Ishikawa (cell line): ENCODE data around the gene CCDC15.

Experiments used
- CEBPB ChIP-seq: IDR thresholded peaks from 2 replicates; pipeline ENCODE4 v1.6.1; 2012
- CREB1 ChIP-seq: IDR thresholded peaks from 2 replicates; pipeline ENCODE4 v1.6.1; 2012; ENCODE audit warnings: low read depth
- EGR1 ChIP-seq: IDR thresholded peaks from 2 replicates; pipeline ENCODE4 v1.6.1; 2012
- EP300 ChIP-seq: IDR thresholded peaks from 2 replicates; pipeline ENCODE4 v1.6.1; 2012; ENCODE audit warnings: borderline replicate concordance
- FOXM1 ChIP-seq: IDR thresholded peaks from 2 replicates; pipeline ENCODE4 v1.6.1; 2012; ENCODE audit warnings: low read depth, borderline replicate concordance
- MAX ChIP-seq: IDR thresholded peaks from 2 replicates; pipeline ENCODE4 v1.6.1; 2012
- NFIC ChIP-seq: IDR thresholded peaks from 2 replicates; pipeline ENCODE4 v1.6.1; 2012
- RAD21 ChIP-seq: IDR thresholded peaks from 2 replicates; pipeline ENCODE4 v1.6.1; 2012; ENCODE audit warnings: low read depth
- REST ChIP-seq: IDR thresholded peaks from 2 replicates; pipeline ENCODE4 v1.6.1; 2012; ENCODE audit warnings: low read depth, mild to moderate bottlenecking
- TAF1 ChIP-seq: IDR thresholded peaks from 2 replicates; pipeline ENCODE4 v1.6.1; 2012; ENCODE audit warnings: low read depth, mild to moderate bottlenecking
- TCF12 ChIP-seq: IDR thresholded peaks from 2 replicates; pipeline ENCODE4 v1.6.1; 2012; ENCODE audit warnings: low read depth
- TEAD4 ChIP-seq: IDR thresholded peaks from 2 replicates; pipeline ENCODE4 v1.6.1; 2012
- USF1 ChIP-seq: IDR thresholded peaks from 2 replicates; pipeline ENCODE4 v1.6.1; 2012
- YY1 ChIP-seq: IDR thresholded peaks from 2 replicates; pipeline ENCODE4 v1.6.1; 2012; ENCODE audit warnings: low read depth
- ZBTB7A ChIP-seq: IDR thresholded peaks from 2 replicates; pipeline ENCODE4 v1.6.1; 2012; ENCODE audit warnings: low read depth

CCDC15 gene

GRCh38 chr11:124961972-124962609 lies 8.1 kb downstream of the CCDC15 start:
- TF ChIP-seq RAD21: peak; percentile 80
- TF ChIP-seq EGR1: no peak

GRCh38 chr11:124970925-124971324 lies 16.9 kb downstream of the CCDC15 start:
- no peak for TF ChIP-seq USF1
- TF ChIP-seq EGR1: no peak
- TF ChIP-seq RAD21: 0 out of 2 replicates have a peak, but pooled peaks have one; percentile 15
- no peak for TF ChIP-seq YY1

- TF ChIP-seq RAD21 (no peak), CREB1 (no peak), TCF12 (no peak), EGR1 (no peak), REST (no peak), TAF1 (no peak), USF1 (no peak), YY1 (no peak), NFIC (no peak), EP300 (no peak), MAX (no peak)
These were observed 17.8 kb downstream of the CCDC15 start for GRCh38 chr11:124971810-124972209.

GRCh38 chr11:124976531-124976930 lies 22.5 kb downstream of the CCDC15 start:
- no peak for TF ChIP-seq TCF12
- TF ChIP-seq TAF1: no peak
- TF ChIP-seq RAD21: no peak
- TF ChIP-seq ZBTB7A: no peak
- TF ChIP-seq REST: no peak
- TF ChIP-seq EP300: no peak

GRCh38 chr11:124977006-124977405 lies 23.0 kb downstream of the CCDC15 start:
- TF ChIP-seq CREB1 (no peak), EP300 (no peak), FOXM1 (no peak)

GRCh38 chr11:124978316-124978715 lies 24.3 kb downstream of the CCDC15 start:
- no peak for TF ChIP-seq NFIC
- no peak for TF ChIP-seq REST
- TF ChIP-seq CEBPB: no peak
- no peak for TF ChIP-seq MAX
- no peak for TF ChIP-seq FOXM1
- TF ChIP-seq EGR1: no peak
- TF ChIP-seq TCF12: no peak
- TF ChIP-seq USF1: no peak
- TF ChIP-seq YY1: no peak
- no peak for TF ChIP-seq ZBTB7A
- no peak for TF ChIP-seq TAF1
- no peak for TF ChIP-seq RAD21
- no peak for TF ChIP-seq CREB1
- no peak for TF ChIP-seq TEAD4
- TF ChIP-seq EP300: no peak
